Measurements from ENCODE around the gene PRDM16.

DNA sequence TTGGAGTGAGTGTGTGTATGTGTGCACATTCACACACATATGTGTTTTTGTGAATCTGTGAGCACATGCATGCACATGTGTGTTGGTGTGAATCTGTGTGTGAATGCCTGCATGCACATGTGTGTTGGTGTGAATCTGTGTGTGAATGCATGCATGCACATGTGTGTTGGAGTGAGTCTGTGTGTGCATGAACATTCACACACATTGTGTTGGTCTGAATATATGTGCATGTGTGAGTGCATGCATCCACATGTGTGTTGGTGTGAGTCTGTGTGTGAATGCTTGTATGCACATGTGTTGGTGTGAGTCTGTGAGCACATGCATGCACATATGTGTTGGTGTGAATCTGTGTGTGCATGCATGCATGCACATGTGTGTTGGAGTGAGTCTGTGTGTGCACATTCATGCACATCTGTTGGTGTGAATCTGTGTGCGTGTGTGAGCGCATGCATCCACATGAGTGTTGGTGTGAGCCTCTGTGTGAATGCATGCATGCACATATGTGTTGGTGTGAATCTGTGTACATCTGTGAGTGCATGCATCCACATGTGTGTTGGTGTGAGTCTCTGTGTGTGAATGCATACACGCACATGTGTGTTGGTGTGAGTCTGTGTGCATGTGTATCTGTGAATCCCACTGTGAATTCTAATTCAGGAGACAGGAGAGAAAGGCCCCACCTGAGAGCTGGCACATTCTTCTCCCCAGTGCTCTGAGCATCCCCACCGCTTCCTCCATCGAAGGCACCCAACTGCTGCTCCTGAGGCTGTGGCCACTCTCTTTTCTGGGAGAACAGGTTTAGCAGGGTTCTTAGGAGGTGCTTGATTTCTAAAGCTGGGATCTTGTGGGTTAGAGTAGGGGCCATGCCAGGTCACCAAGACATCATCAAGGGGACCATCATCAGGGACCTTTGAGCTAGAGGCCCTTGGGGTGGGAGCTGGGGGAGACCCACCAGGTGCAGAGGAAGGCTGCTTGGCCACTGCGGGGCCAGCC lies 267.9 kb downstream of the PRDM16 start:
- no peak for TF ChIP-seq ZNF274 (IDR thresholded peaks at IDR 0.05; ENCODE audit: low read depth, low read length)
- no peak for TF ChIP-seq YY1 (IDR thresholded peaks at IDR 0.05; ENCODE audit: insufficient read depth, insufficient read length)
